Measurements from ENCODE around the gene LITAFD. TPM values are rescaled to one million over a fixed set of nuclear protein-coding genes. Genes with fewer than 3 reads are reported as not detected.

LITAFD gene
- total and polyA plus RNA-seq, 2 experiments from 2014 or later = not detected

- 72 to 74% methylated on average over 25 of the region's 25 CpGs for WGBS, 2 experiments (ENCODE audit: low coverage in 1 of 2, low lambda C conversion rate in 2 of 2, missing lambda C conversion rate in 2 of 2)
- H3K79me2 ChIP-seq (ENCODE audit: insufficient read depth) = peaks cover 73% of the 10 kb centered on the region
- in situ Hi-C loops (cut with MboI) = no loop called here
These were observed 22.0 kb upstream of the LITAFD start for GRCh38 chr16:8859913-8860881.

GRCh38 chr16:8861563-8862308 is 20.4 kb upstream of the LITAFD start:
- Histone ChIP-seq H3K9ac (no peak overlapping the region), H3K9me3 (ENCODE audit: low read depth) (no peaks in the 10 kb centered on the region), H3F3A (ENCODE audit: insufficient read depth) (peaks cover 19% of the 10 kb centered on the region), H4K20me1 (ENCODE audit: insufficient read depth) (peaks cover 2% of the 10 kb centered on the region; the same call in 1 of the 2 replicates), H3K79me2 (ENCODE audit: insufficient read depth) (peaks cover 88% of the 10 kb centered on the region), H3K9me2 (ENCODE audit: insufficient read depth) (no peaks in the 10 kb centered on the region), H3K36me3 (ENCODE audit: low read depth) (no peaks in the 10 kb centered on the region; the same call in 1 of the 2 replicates), H2AFZ (no peak overlapping the region), H3K4me2 (ENCODE audit: unreplicated experiment) (no peak overlapping the region), H3K4me3 (no peak overlapping the region), H3K4me1 (ENCODE audit: insufficient read depth) (peaks cover 22% of the 10 kb centered on the region), H3K27ac (no peak overlapping the region), H3K27me3 (replicated peaks; ENCODE audit: insufficient read depth) (no peaks in the 10 kb centered on the region)
- TF ChIP-seq EZH2 (IDR thresholded peaks at IDR 0.05; ENCODE audit: insufficient read depth, poor library complexity, severe bottlenecking) = no peak
- no peak for TF ChIP-seq EZH2phosphoT487 (IDR thresholded peaks at IDR 0.05; ENCODE audit: insufficient read depth, low read depth)
- peak; percentile 38 for DNase-seq
- 62 to 65% methylated on average over 13 to 14 of the region's 14 CpGs for WGBS, 2 experiments (ENCODE audit: low coverage in 1 of 2, low lambda C conversion rate in 2 of 2, missing lambda C conversion rate in 2 of 2)
- in situ Hi-C loops (cut with MboI) = no loop called here

More at GRCh38 chr16:8859913-8860881, 22.0 kb upstream of the LITAFD start:
- Histone ChIP-seq H3K27ac (no peak overlapping the region), H3K4me2 (ENCODE audit: unreplicated experiment) (no peak overlapping the region), H3K9ac (no peak overlapping the region), H3K9me2 (ENCODE audit: insufficient read depth) (no peaks in the 10 kb centered on the region), H4K20me1 (ENCODE audit: insufficient read depth) (peaks cover 2% of the 10 kb centered on the region; the same call in 1 of the 2 replicates), H3K27me3 (replicated peaks; ENCODE audit: insufficient read depth) (no peaks in the 10 kb centered on the region), H3K4me1 (ENCODE audit: insufficient read depth) (peaks cover 15% of the 10 kb centered on the region), H3K4me3 (no peak overlapping the region), H3K36me3 (ENCODE audit: low read depth) (peaks cover 5% of the 10 kb centered on the region; the same call in 1 of the 2 replicates), H3K9me3 (ENCODE audit: low read depth) (no peaks in the 10 kb centered on the region), H3F3A (ENCODE audit: insufficient read depth) (peaks cover 34% of the 10 kb centered on the region), H2AFZ (no peak overlapping the region)
- TF ChIP-seq EZH2phosphoT487 (IDR thresholded peaks at IDR 0.05; ENCODE audit: insufficient read depth, low read depth) (no peak), EZH2 (IDR thresholded peaks at IDR 0.05; ENCODE audit: insufficient read depth, poor library complexity, severe bottlenecking) (no peak)
- DNase-seq = peak; percentile 47

- Histone ChIP-seq H3K36me3 (ENCODE audit: low read depth) (no peaks in the 10 kb centered on the region), H3K4me2 (ENCODE audit: unreplicated experiment) (no peak overlapping the region), H2AFZ (no peak overlapping the region), H3K4me3 (no peak overlapping the region), H3K9me3 (ENCODE audit: low read depth) (no peaks in the 10 kb centered on the region), H3K4me1 (ENCODE audit: insufficient read depth) (peaks cover 22% of the 10 kb centered on the region), H3F3A (ENCODE audit: insufficient read depth) (peaks cover 22% of the 10 kb centered on the region), H3K9ac (no peak overlapping the region), H4K20me1 (ENCODE audit: insufficient read depth) (peaks cover 2% of the 10 kb centered on the region; the same call in 1 of the 2 replicates), H3K9me2 (ENCODE audit: insufficient read depth) (no peaks in the 10 kb centered on the region), H3K27ac (no peak overlapping the region), H3K79me2 (ENCODE audit: insufficient read depth) (peaks cover 96% of the 10 kb centered on the region), H3K27me3 (replicated peaks; ENCODE audit: insufficient read depth) (no peaks in the 10 kb centered on the region)
- WGBS, 2 experiments (ENCODE audit: low coverage in 1 of 2, low lambda C conversion rate in 2 of 2, missing lambda C conversion rate in 2 of 2) = 78 to 80% methylated on average over 13 to 14 of the region's 14 CpGs
- in situ Hi-C loops (cut with MboI) = no loop called here
- no peak for TF ChIP-seq EZH2phosphoT487 (IDR thresholded peaks at IDR 0.05; ENCODE audit: insufficient read depth, low read depth)
- no peak for TF ChIP-seq EZH2 (IDR thresholded peaks at IDR 0.05; ENCODE audit: insufficient read depth, poor library complexity, severe bottlenecking)
- DNase-seq = no peak
These were observed 19.6 kb upstream of the LITAFD start for GRCh38 chr16:8862309-8863130.

All from GM23248 (cell line).